ENCODE measurements around the gene CFAP52. TPM values are rescaled to one million over a fixed set of nuclear protein-coding genes. Genes with fewer than 3 reads are reported as not detected.

CFAP52 gene
- total RNA-seq, 1 experiment from 2014 or later = not detected

DNA sequence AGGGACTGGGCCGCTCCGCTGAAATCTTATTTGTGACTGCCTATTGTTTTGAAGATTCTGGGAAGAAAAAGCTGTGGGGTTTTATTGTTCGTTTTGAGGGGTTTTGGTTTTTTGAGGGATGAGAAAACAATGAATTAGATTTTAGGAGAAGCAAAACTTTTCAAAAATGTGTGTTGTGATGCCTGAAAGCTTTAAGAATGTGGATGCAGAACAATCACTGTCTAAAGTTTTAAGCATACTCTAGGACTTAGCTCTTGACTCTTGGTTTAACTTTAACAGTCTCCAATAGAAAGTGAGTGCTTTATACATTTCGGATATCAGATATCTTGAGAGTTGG is 899 bp downstream of the CFAP52 start:
- WGBS (ENCODE audit: extremely low coverage, insufficient read length, low lambda C conversion rate) = 100% methylated on average over 1 of the region's 4 CpGs
- Histone ChIP-seq H3K23ac (ENCODE audit: insufficient read length, low read depth, low read length) (no peak overlapping the region), H2BK12ac (ENCODE audit: insufficient read length, low read depth, low read length) (no peak overlapping the region), H3K4ac (ENCODE audit: low read depth, low read length) (no peak overlapping the region), H4K91ac (ENCODE audit: insufficient read length, low read depth, low read length) (no peak overlapping the region), H3T11ph (ENCODE audit: low read length) (no peak overlapping the region), H4K20me1 (ENCODE audit: control insufficient read depth, insufficient read depth, insufficient read length) (no peaks in the 10 kb centered on the region), H3K18ac (ENCODE audit: insufficient read length, low read depth, low read length) (no peak overlapping the region), H3K56ac (ENCODE audit: insufficient read length, low read depth, low read length) (no peak overlapping the region), H3K27ac (ENCODE audit: insufficient read length, low read depth, low read length) (no peak overlapping the region), H4K8ac (replicated peaks; ENCODE audit: insufficient read length, low read depth, low read length) (no peak overlapping the region), H2AK5ac (ENCODE audit: insufficient read length, low read length) (no peak overlapping the region), H3K23me2 (ENCODE audit: insufficient read length, low read depth, low read length, poor library complexity, severe bottlenecking) (peaks cover 11% of the 10 kb centered on the region), H3K14ac (ENCODE audit: insufficient read depth, low read length) (no peak overlapping the region), H3K4me1 (ENCODE audit: insufficient read depth, low read length) (no peaks in the 10 kb centered on the region), H2BK20ac (ENCODE audit: low read depth, low read length, poor library complexity, severe bottlenecking) (no peak overlapping the region), H3K9ac (ENCODE audit: extremely low read depth, insufficient read length, low read length) (no peak overlapping the region), H2BK5ac (ENCODE audit: insufficient read length, low read length) (no peak overlapping the region), H3K79me2 (ENCODE audit: insufficient read depth, low read length) (no peaks in the 10 kb centered on the region), H3K4me2 (ENCODE audit: insufficient read depth, insufficient read length, low read length) (peak overlapping the region; percentile 99), H2AFZ (ENCODE audit: low read length) (no peak overlapping the region), H3K79me1 (ENCODE audit: insufficient read depth, low read depth, low read length, poor library complexity, severe bottlenecking) (no peaks in the 10 kb centered on the region), H3K27me3 (ENCODE audit: insufficient read depth, low read length) (no peaks in the 10 kb centered on the region), H2BK120ac (ENCODE audit: low read depth, low read length, poor library complexity, severe bottlenecking) (no peak overlapping the region), H4K5ac (ENCODE audit: insufficient read length, low read depth, low read length) (no peak overlapping the region), H3K9me3 (ENCODE audit: control insufficient read depth, low read depth, low read length) (no peaks in the 10 kb centered on the region), H2BK15ac (ENCODE audit: low read depth, low read length) (no peak overlapping the region)
- TF ChIP-seq, protein P1, sequence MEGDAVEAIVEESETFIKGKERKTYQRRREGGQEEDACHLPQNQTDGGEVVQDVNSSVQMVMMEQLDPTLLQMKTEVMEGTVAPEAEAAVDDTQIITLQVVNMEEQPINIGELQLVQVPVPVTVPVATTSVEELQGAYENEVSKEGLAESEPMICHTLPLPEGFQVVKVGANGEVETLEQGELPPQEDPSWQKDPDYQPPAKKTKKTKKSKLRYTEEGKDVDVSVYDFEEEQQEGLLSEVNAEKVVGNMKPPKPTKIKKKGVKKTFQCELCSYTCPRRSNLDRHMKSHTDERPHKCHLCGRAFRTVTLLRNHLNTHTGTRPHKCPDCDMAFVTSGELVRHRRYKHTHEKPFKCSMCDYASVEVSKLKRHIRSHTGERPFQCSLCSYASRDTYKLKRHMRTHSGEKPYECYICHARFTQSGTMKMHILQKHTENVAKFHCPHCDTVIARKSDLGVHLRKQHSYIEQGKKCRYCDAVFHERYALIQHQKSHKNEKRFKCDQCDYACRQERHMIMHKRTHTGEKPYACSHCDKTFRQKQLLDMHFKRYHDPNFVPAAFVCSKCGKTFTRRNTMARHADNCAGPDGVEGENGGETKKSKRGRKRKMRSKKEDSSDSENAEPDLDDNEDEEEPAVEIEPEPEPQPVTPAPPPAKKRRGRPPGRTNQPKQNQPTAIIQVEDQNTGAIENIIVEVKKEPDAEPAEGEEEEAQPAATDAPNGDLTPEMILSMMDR (conservative IDR thresholded peaks at IDR 0.05) = no peak
- no peaks in the 10 kb centered on the region for H3K9me3 Mint-ChIP-seq
- peak overlapping the region in 1 of 2 experiments; percentile 98; a peak in 1 of 5 replicates for H3K4me3 Mint-ChIP-seq
- H3K4me1 Mint-ChIP-seq = peaks cover 10 to 13% of the 10 kb centered on the region in 2 experiments
- H3K27me3 Mint-ChIP-seq (ENCODE audit: low read depth) = peaks cover 4% of the 10 kb centered on the region
- no peak for DNase-seq
- H3K27ac Mint-ChIP-seq = no peak overlapping the region
- no peaks in the 10 kb centered on the region; a peak in 1 of 7 replicates for H3K36me3 Mint-ChIP-seq (ENCODE audit: insufficient read depth in 1 of 3, low read depth in 3 of 3)

Data from H9 (cell line).